Loucy (cell line): ENCODE measurements around the gene PLA2G4C.

Source experiments
- H2AFZ ChIP-seq: fragments of 200-600 bp; sonication (generic); 2 replicates; pipeline ENCODE4 v1.6.0; 2016; ENCODE audit warnings: antibody characterized with exemption, mild to moderate bottlenecking, low read length, moderate library complexity
- H3F3A ChIP-seq: fragments of 200-600 bp; 2 replicates; pipeline ENCODE4 v1.6.0; 2016; ENCODE audit warnings: antibody characterized with exemption, low read depth, mild to moderate bottlenecking
- H3K27me3 ChIP-seq: fragments of 200-600 bp; sonication (generic); 2 replicates; pipeline ENCODE4 v1.6.1; 2014; ENCODE audit warnings: low read length, mild to moderate bottlenecking; ENCODE audit not compliant: insufficient read depth, poor library complexity, severe bottlenecking
- H3K36me3 ChIP-seq: fragments of 200-600 bp; sonication (generic); 2 replicates; pipeline ENCODE4 v1.6.1; 2016; ENCODE audit warnings: low read length; ENCODE audit not compliant: insufficient read depth
- H3K4me1 ChIP-seq: fragments of 200-600 bp; sonication (generic); 2 replicates; pipeline ENCODE4 v1.5.1; 2014; ENCODE audit warnings: low read length, mild to moderate bottlenecking; ENCODE audit not compliant: insufficient read depth, poor library complexity, severe bottlenecking
- H3K4me2 ChIP-seq: fragments of 200-600 bp; sonication (generic); 2 replicates; pipeline ENCODE4 v1.6.0; 2014; ENCODE audit warnings: antibody characterized with exemption, low read length, low read depth, mild to moderate bottlenecking; ENCODE audit not compliant: poor library complexity, severe bottlenecking
- H3K4me3 ChIP-seq: fragments of 200-600 bp; sonication (generic); 2 replicates; pipeline ENCODE4 v1.5.1; 2014; ENCODE audit warnings: low read length, mild to moderate bottlenecking, mixed read lengths; ENCODE audit not compliant: poor library complexity, severe bottlenecking
- H3K79me2 ChIP-seq: fragments of 200-600 bp; sonication (generic); 2 replicates; pipeline ENCODE4 v1.6.1; 2014; ENCODE audit warnings: low read length; ENCODE audit not compliant: insufficient read depth
- H3K9ac ChIP-seq: fragments of 200-600 bp; sonication (generic); 2 replicates; pipeline ENCODE4 v1.6.0; 2014; ENCODE audit warnings: mild to moderate bottlenecking, low read depth, low read length, moderate library complexity; ENCODE audit not compliant: poor library complexity, severe bottlenecking
- H3K9me2 ChIP-seq: fragments of 200-600 bp; sonication (generic); replicated peaks from 2 replicates; pipeline ENCODE4 v1.6.1; 2016; ENCODE audit warnings: low read depth, low read length, mixed read lengths
- H3K9me3 ChIP-seq: fragments of 200-600 bp; sonication (generic); 2 replicates; pipeline ENCODE4 v1.6.1; 2014; ENCODE audit warnings: mild to moderate bottlenecking, antibody characterized with exemption, low read length, low read depth; ENCODE audit not compliant: insufficient read depth
- H4K20me1 ChIP-seq: fragments of 200-600 bp; sonication (generic); 2 replicates; pipeline ENCODE4 v1.6.0; 2014; ENCODE audit warnings: antibody characterized with exemption, low read length, mild to moderate bottlenecking; ENCODE audit not compliant: insufficient read depth, poor library complexity, severe bottlenecking
- EZH2phosphoT487 ChIP-seq: fragments of 200-600 bp; IDR thresholded peaks from 2 replicates; pipeline ENCODE4 v1.6.1; 2018; ENCODE audit warnings: antibody characterized with exemption, mild to moderate bottlenecking, moderate library complexity, borderline replicate concordance
- TF ChIP-seq, protein P1 (sequence below): fragments of 200-600 bp; sonication (generic); conservative IDR thresholded peaks from 2 replicates; pipeline ENCODE4 v1.5.1; 2014; ENCODE audit warnings: mild to moderate bottlenecking, antibody characterized with exemption, low read length

The PLA2G4C gene

DNA sequence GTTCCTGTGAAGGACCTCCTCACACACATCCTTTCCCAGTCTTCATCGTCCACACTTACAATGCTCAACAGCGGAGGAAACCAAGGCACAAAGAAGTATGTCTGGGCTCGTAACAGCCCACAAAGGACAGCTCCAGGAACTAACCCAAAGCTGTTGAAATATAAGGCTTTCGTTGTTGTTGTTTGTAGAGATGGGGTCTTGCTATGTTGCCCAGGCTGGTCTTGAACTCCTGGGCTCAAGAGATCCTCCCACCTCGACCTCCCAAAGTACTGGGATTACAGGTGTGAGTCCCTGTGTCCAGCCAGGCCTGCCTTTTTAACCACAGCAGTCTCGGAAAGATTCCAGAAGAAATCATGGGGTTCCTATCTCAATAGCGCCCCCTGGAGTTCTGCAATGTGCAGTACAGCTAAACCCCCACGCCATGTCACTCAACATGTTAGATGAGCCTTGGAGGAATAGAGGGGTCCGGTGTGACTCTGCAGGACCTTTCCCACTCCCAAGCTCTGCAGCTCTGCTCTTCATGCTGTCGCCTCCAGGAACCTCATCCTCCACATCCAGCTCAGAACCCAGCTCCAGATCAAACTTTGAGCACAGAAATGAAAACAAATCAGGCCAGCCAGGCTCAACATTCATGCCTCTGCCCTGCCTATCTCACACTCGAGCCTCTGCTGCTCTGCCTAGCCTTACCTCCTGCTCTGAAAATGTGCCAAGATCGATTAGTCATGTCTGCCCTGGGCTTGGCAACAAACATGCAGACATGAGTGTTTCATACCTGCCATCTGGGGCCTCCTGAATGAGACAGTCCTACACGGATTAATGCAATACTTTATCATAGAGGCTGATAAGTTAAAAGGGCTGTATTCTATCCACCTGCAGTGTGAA, 7.5 kb downstream of the PLA2G4C start:
- TF ChIP-seq, protein P1, sequence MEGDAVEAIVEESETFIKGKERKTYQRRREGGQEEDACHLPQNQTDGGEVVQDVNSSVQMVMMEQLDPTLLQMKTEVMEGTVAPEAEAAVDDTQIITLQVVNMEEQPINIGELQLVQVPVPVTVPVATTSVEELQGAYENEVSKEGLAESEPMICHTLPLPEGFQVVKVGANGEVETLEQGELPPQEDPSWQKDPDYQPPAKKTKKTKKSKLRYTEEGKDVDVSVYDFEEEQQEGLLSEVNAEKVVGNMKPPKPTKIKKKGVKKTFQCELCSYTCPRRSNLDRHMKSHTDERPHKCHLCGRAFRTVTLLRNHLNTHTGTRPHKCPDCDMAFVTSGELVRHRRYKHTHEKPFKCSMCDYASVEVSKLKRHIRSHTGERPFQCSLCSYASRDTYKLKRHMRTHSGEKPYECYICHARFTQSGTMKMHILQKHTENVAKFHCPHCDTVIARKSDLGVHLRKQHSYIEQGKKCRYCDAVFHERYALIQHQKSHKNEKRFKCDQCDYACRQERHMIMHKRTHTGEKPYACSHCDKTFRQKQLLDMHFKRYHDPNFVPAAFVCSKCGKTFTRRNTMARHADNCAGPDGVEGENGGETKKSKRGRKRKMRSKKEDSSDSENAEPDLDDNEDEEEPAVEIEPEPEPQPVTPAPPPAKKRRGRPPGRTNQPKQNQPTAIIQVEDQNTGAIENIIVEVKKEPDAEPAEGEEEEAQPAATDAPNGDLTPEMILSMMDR = peak; percentile 86
- no peak for TF ChIP-seq EZH2phosphoT487
- Histone ChIP-seq H3K4me1 (no peaks in the 10 kb centered on the region), H3K4me3 (no peak overlapping the region), H2AFZ (peak overlapping the region; percentile 49), H3K4me2 (no peak overlapping the region), H3F3A (no peaks in the 10 kb centered on the region), H3K9me2 (no peaks in the 10 kb centered on the region), H3K9ac (no peak overlapping the region), H4K20me1 (no peaks in the 10 kb centered on the region), H3K36me3 (no peaks in the 10 kb centered on the region), H3K27me3 (no peaks in the 10 kb centered on the region), H3K79me2 (no peaks in the 10 kb centered on the region), H3K9me3 (no peaks in the 10 kb centered on the region)

DNA sequence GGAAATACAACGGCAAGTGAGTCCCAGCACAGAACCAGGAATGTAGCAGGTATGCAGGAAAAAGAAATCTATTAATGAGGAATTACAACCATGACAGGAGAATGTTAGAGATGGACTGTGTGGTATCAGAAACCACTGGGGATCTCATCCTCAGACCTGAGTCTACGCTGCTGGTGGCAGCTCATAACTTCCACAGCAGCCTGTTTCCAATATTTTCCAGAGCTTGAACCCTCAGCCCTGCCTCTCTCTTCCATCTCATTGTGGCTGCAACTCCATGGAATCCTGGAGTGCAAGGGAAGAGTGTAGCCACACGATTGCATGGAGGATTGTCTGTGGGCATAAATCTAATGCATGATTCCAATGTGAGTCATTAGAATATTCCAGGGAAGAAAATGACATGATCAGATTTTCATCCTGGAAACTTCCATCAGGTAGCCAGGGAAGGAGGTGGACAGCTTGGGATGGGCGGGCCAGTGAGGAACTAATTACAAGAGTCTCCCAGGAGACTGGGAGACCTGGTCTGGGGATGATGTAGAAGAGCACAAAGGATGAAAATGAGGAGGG, 14.9 kb downstream of the PLA2G4C start:
- Histone ChIP-seq H3F3A (no peaks in the 10 kb centered on the region), H3K4me2 (no peak overlapping the region), H3K36me3 (no peaks in the 10 kb centered on the region), H2AFZ (no peak overlapping the region), H3K9me3 (peaks cover 3% of the 10 kb centered on the region; the same call in 1 of the 2 replicates), H3K9me2 (no peaks in the 10 kb centered on the region), H3K9ac (no peak overlapping the region), H3K4me3 (no peak overlapping the region), H4K20me1 (no peaks in the 10 kb centered on the region), H3K4me1 (no peaks in the 10 kb centered on the region), H3K79me2 (no peaks in the 10 kb centered on the region), H3K27me3 (no peaks in the 10 kb centered on the region)
- TF ChIP-seq, protein P1 = no peak
- TF ChIP-seq EZH2phosphoT487 = no peak

DNA sequence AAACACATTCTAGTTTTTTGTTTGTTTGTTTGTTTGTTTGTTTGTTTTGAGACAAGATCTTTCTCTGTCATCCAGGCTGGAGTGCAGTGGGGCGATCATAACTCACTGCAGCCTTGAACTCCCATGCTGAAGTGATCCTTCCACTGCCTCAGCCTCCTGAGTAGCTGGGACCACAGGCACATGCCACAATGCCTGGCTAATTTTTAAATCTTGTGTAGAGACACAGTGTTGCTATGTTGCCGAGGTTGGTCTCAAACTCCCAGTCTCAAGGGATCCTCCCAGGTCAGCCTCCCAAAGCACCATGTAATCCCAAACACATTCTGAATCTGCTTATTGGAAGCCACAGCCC, 15.8 kb downstream of the PLA2G4C start:
- Histone ChIP-seq H3K27me3 (no peaks in the 10 kb centered on the region), H3K4me2 (no peak overlapping the region), H3K36me3 (no peaks in the 10 kb centered on the region), H3K9me3 (peaks cover 3% of the 10 kb centered on the region; the same call in 1 of the 2 replicates), H3K4me3 (no peak overlapping the region), H3F3A (no peaks in the 10 kb centered on the region), H3K9me2 (no peaks in the 10 kb centered on the region), H3K4me1 (no peaks in the 10 kb centered on the region), H3K9ac (no peak overlapping the region), H2AFZ (no peak overlapping the region), H3K79me2 (no peaks in the 10 kb centered on the region), H4K20me1 (no peaks in the 10 kb centered on the region)
- TF ChIP-seq EZH2phosphoT487 = no peak
- TF ChIP-seq, protein P1 = no peak
